Measurements from ENCODE around the gene ADGRA1. TPM values are rescaled to one million over a fixed set of nuclear protein-coding genes. Genes with fewer than 3 reads are reported as not detected.

ADGRA1 gene
- total RNA-seq, 2 experiments from 2014 or later, result not detected

- H3K9me3 ChIP-seq (ENCODE audit: low read length), result no peaks in the 10 kb centered on the region
- no peak overlapping the region for H2AFZ ChIP-seq (ENCODE audit: low read length)
- H3K4me2 ChIP-seq (ENCODE audit: low read length), result no peak overlapping the region
- POLR2A ChIA-PET, result no interaction called here
- H4K20me1 ChIP-seq (ENCODE audit: insufficient read depth, low read length), result no peaks in the 10 kb centered on the region
- no peaks in the 10 kb centered on the region for H3K4me1 ChIP-seq (ENCODE audit: insufficient read depth, low read length, poor library complexity, severe bottlenecking)
- H3K4me3 ChIP-seq (ENCODE audit: low read depth, low read length, poor library complexity, severe bottlenecking), result no peak overlapping the region
- BruUV-seq (replicated peaks), result no TSS peak
- CTCF ChIA-PET (ENCODE audit: unreplicated experiment), result no interaction called here
- no peak for DNase-seq (ENCODE audit: low spot score)
- no peaks in the 10 kb centered on the region for H3K36me3 ChIP-seq (ENCODE audit: insufficient read depth, low read length)
- H3K27ac ChIP-seq (ENCODE audit: low read depth, low read length, poor library complexity, severe bottlenecking), result no peak overlapping the region
- intact Hi-C loops (cut with micrococcal nuclease; ENCODE audit: unreplicated experiment), result no loop called here
- H3K79me2 ChIP-seq (ENCODE audit: insufficient read depth, low read depth, low read length), result no peaks in the 10 kb centered on the region
- TF ChIP-seq CTCF (conservative IDR thresholded peaks at IDR 0.05; ENCODE audit: low read length) (no peak), EZH2phosphoT487 (IDR thresholded peaks at IDR 0.05; ENCODE audit: borderline replicate concordance, low read depth, low read length) (no peak)
- no peaks in the 10 kb centered on the region for H3K9me2 ChIP-seq (ENCODE audit: insufficient read depth, low read length)
Measured at GRCh38 chr10:133105686-133106390, 18.1 kb downstream of the ADGRA1 start.

DNA sequence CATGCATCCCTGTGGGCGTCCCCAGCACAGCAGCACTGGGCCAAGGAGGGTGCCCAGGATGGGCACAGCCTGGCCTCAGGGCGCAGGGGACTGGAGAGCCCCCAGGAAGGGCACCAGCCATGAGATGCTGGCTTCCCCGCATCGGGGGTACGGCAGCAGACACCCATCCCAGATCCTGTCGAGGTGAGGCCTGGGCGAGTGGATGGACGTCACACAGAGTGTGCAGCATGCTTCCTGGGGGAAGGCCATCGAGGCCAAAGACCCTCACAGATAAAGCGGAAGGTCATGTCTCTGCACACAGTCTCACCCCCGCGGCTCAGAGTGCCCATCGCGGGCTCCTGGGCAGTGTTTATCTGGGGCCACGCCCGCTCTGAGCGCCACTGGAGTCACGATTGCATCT lies 18.8 kb downstream of the ADGRA1 start:
- no peaks in the 10 kb centered on the region for H3K4me1 ChIP-seq (ENCODE audit: insufficient read depth, low read length, poor library complexity, severe bottlenecking)
- no peaks in the 10 kb centered on the region for H4K20me1 ChIP-seq (ENCODE audit: insufficient read depth, low read length)
- intact Hi-C loops (cut with micrococcal nuclease; ENCODE audit: unreplicated experiment), result no loop called here
- no peak overlapping the region for H3K4me2 ChIP-seq (ENCODE audit: low read length)
- no peaks in the 10 kb centered on the region for H3K9me2 ChIP-seq (ENCODE audit: insufficient read depth, low read length)
- H3K4me3 ChIP-seq (ENCODE audit: low read depth, low read length, poor library complexity, severe bottlenecking), result no peak overlapping the region
- CTCF ChIA-PET (ENCODE audit: unreplicated experiment), result interaction anchor here (0.6 kb wide), 1 partner anchor 140 kb away, joined by 3 read pairs; no protein-coding TSS in a partner anchor
- no peaks in the 10 kb centered on the region for H3K36me3 ChIP-seq (ENCODE audit: insufficient read depth, low read length)
- no peak overlapping the region for H3K27ac ChIP-seq (ENCODE audit: low read depth, low read length, poor library complexity, severe bottlenecking)
- POLR2A ChIA-PET, result no interaction called here
- H3K79me2 ChIP-seq (ENCODE audit: insufficient read depth, low read depth, low read length), result no peaks in the 10 kb centered on the region
- no peak overlapping the region for H2AFZ ChIP-seq (ENCODE audit: low read length)
- no TSS peak for BruUV-seq (replicated peaks)
- no peak for DNase-seq (ENCODE audit: low spot score)
- TF ChIP-seq CTCF (conservative IDR thresholded peaks at IDR 0.05; ENCODE audit: low read length) (no peak), EZH2phosphoT487 (IDR thresholded peaks at IDR 0.05; ENCODE audit: borderline replicate concordance, low read depth, low read length) (no peak)
- no peaks in the 10 kb centered on the region for H3K9me3 ChIP-seq (ENCODE audit: low read length)

DNA sequence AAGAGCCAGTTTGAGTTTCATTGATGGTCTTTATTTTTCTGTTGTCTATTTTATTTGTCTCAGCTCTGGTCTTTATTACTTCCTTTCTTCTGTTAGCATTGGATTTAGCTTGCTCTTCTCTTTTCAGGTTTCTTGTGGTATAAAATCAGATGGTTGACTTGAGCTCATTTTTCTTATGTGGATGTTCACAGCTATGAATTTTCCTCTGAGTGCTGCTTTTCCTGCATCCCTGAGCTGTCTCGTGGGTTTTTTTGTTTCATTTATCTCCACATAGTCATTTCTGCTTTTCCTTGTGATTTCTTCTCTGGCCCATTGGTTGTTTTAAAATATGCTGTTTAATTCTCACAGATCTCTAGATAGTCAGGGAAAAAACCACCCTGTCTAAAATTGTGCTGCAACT lies 19.7 kb downstream of the ADGRA1 start:
- no peak overlapping the region for H3K4me3 ChIP-seq (ENCODE audit: low read depth, low read length, poor library complexity, severe bottlenecking)
- TF ChIP-seq CTCF (conservative IDR thresholded peaks at IDR 0.05; ENCODE audit: low read length), result no peak
- TF ChIP-seq EZH2phosphoT487 (IDR thresholded peaks at IDR 0.05; ENCODE audit: borderline replicate concordance, low read depth, low read length), result no peak
- POLR2A ChIA-PET, result no interaction called here
- no peaks in the 10 kb centered on the region for H3K36me3 ChIP-seq (ENCODE audit: insufficient read depth, low read length)
- H2AFZ ChIP-seq (ENCODE audit: low read length), result no peak overlapping the region
- H3K4me1 ChIP-seq (ENCODE audit: insufficient read depth, low read length, poor library complexity, severe bottlenecking), result no peaks in the 10 kb centered on the region
- DNase-seq (ENCODE audit: low spot score), result no peak
- CTCF ChIA-PET (ENCODE audit: unreplicated experiment), result interaction anchor here (0.6 kb wide), 1 partner anchor 141 kb away, joined by 3 read pairs; no protein-coding TSS in a partner anchor
- intact Hi-C loops (cut with micrococcal nuclease; ENCODE audit: unreplicated experiment), result no loop called here
- no peak overlapping the region for H3K27ac ChIP-seq (ENCODE audit: low read depth, low read length, poor library complexity, severe bottlenecking)
- H3K4me2 ChIP-seq (ENCODE audit: low read length), result no peak overlapping the region
- no peaks in the 10 kb centered on the region for H3K79me2 ChIP-seq (ENCODE audit: insufficient read depth, low read depth, low read length)
- H3K9me3 ChIP-seq (ENCODE audit: low read length), result no peaks in the 10 kb centered on the region
- H4K20me1 ChIP-seq (ENCODE audit: insufficient read depth, low read length), result no peaks in the 10 kb centered on the region
- no TSS peak for BruUV-seq (replicated peaks)
- H3K9me2 ChIP-seq (ENCODE audit: insufficient read depth, low read length), result no peaks in the 10 kb centered on the region
